Nephron (organoid): ENCODE measurements around the gene BBOF1.
A peak's percentile ranks its signal among the peaks of the same experiment; 100 is the strongest.
"Not testable (repeated sequence)": the region's sequence is repeated elsewhere in the genome, so short reads cannot be mapped to it uniquely, and the experiment has no call there.

Experiments used
- H3K27ac Mint-ChIP-seq, 3 experiments: 2 replicates each; pipeline ENCODE4 v1.8.0; 2020; ENCODE audit warnings: mixed read lengths in 3 of 3, mild to moderate bottlenecking in 2 of 3, moderate library complexity in 1 of 3
- H3K27me3 Mint-ChIP-seq: 2 replicates; pipeline ENCODE4 v1.8.0; 2021; ENCODE audit warnings: low read depth, mild to moderate bottlenecking, moderate library complexity, mixed read lengths
- H3K36me3 Mint-ChIP-seq: 2 replicates; pipeline ENCODE4 v1.8.0; 2020; ENCODE audit warnings: low read depth, mixed read lengths
- H3K4me1 Mint-ChIP-seq: 2 replicates; pipeline ENCODE4 v1.8.0; 2020; ENCODE audit warnings: mixed read lengths
- H3K4me3 Mint-ChIP-seq, 3 experiments: 2 replicates each; pipeline ENCODE4 v1.8.0; 2020; ENCODE audit warnings: mild to moderate bottlenecking in 3 of 3, mixed read lengths in 3 of 3, moderate library complexity in 2 of 3
- H3K9me3 Mint-ChIP-seq: 2 replicates; pipeline ENCODE4 v1.8.0; 2020; ENCODE audit warnings: mixed read lengths
- TF ChIP-seq, protein P1 (sequence below), 3 experiments: fragments of 200-600 bp; sonication (generic); IDR thresholded peaks; one replicate each; pipeline ENCODE4 v1.5.0; 2021; ENCODE audit warnings: antibody characterized with exemption in 3 of 3; ENCODE audit not compliant: unreplicated experiment in 3 of 3

BBOF1 gene

DNA sequence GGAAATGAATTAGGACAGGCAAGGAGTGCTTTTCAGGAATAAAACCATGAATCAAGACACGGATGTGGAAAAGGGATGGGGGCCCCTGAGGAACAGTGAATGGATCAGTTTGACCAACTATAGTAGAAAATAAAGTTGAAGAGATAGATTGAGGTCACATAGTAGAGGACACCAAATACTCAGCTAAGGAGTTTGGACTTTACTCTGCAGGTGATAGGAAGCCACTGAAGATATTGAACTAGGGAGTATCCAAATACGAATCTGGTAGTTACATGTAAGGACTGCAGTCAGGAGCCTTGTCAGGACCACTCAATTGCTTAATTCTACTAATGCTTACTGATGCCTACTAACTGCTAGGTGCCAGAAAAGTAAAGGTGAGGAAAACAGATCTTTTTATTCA, 20.4 kb upstream of the BBOF1 start:
- Mint-ChIP-seq H3K4me3 (no peak overlapping the region), H3K27ac (peak overlapping the region; percentile 95 to 99 (median 97)), H3K36me3 (peaks cover 17% of the 10 kb centered on the region), H3K9me3 (no peaks in the 10 kb centered on the region), H3K4me1 (peaks cover 19% of the 10 kb centered on the region), H3K27me3 (no peaks in the 10 kb centered on the region)
- TF ChIP-seq, protein P1, sequence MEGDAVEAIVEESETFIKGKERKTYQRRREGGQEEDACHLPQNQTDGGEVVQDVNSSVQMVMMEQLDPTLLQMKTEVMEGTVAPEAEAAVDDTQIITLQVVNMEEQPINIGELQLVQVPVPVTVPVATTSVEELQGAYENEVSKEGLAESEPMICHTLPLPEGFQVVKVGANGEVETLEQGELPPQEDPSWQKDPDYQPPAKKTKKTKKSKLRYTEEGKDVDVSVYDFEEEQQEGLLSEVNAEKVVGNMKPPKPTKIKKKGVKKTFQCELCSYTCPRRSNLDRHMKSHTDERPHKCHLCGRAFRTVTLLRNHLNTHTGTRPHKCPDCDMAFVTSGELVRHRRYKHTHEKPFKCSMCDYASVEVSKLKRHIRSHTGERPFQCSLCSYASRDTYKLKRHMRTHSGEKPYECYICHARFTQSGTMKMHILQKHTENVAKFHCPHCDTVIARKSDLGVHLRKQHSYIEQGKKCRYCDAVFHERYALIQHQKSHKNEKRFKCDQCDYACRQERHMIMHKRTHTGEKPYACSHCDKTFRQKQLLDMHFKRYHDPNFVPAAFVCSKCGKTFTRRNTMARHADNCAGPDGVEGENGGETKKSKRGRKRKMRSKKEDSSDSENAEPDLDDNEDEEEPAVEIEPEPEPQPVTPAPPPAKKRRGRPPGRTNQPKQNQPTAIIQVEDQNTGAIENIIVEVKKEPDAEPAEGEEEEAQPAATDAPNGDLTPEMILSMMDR (IDR thresholded peaks at IDR 0.05; ENCODE audit: unreplicated experiment in 3 of 3): no peak

- not testable (repeated sequence) for H3K4me3 Mint-ChIP-seq, H3K27me3 Mint-ChIP-seq, H3K9me3 Mint-ChIP-seq, H3K4me1 Mint-ChIP-seq, H3K27ac Mint-ChIP-seq
- H3K36me3 Mint-ChIP-seq: peaks cover 31% of the 10 kb centered on the region
Observed at GRCh38 chr14:74005664-74006063, 13.5 kb upstream of the BBOF1 start.

DNA sequence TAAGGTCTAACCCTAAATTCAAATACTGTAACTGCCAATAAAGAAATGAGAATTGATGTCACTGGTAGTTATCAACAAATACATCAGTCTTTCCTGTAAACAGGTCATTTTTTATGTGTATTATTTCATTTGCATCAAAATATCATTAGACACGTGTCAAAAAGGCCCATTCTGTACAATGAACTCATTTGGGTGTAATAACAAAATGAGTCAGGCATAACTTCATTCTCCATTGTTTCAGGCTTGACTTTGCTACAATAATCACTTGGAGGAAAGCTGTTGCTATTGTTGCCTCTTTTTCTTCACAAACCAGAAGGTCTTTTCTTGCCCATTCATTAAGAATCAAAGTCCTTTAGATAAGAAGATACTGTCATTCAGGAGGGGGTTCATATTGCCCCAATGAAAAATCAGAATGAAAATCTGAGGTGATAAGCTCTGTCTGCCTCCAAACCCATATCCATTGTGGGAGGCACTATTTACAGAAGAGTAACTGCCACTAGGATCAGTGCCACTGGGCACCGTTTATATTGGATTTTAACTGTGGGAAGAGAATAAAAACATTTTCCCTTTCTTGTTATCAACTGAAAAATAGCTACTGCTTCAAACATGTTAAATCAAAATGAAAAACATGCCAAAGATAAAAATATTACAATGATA, 10.2 kb upstream of the BBOF1 start:
- H3K9me3 Mint-ChIP-seq: no peaks in the 10 kb centered on the region
- TF ChIP-seq, protein P1 (IDR thresholded peaks at IDR 0.05; ENCODE audit: unreplicated experiment in 3 of 3): no peak
- H3K27ac Mint-ChIP-seq: no peak overlapping the region
- no peaks in the 10 kb centered on the region for H3K27me3 Mint-ChIP-seq
- H3K4me1 Mint-ChIP-seq: no peaks in the 10 kb centered on the region
- no peak overlapping the region for H3K4me3 Mint-ChIP-seq
- H3K36me3 Mint-ChIP-seq: peaks cover 27% of the 10 kb centered on the region

DNA sequence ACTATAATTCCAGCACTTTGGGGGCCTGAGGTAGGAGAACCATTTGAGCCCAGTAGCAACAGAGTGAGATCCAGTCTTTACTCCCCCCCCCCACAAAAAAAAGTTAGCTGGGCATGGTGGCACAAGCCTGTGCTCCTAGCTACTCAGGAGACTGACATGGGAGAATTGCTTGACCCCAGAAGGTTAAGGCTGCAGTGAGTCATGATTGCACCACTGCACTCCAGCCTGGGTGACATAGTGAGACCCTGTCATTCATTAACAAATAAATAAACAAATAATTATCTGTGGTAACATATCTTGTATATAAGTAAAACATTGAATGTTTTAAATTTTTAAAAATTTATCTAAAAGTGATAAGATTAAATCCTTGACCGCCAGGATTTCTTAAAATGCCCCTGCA, 4.8 kb upstream of the BBOF1 start:
- Mint-ChIP-seq H3K36me3 (peaks cover 11% of the 10 kb centered on the region), H3K27me3 (no peaks in the 10 kb centered on the region), H3K4me1 (peaks cover 7% of the 10 kb centered on the region), H3K27ac (peak overlapping the region in 2 of 3 experiments; percentile 31 to 64), H3K4me3 (no peak overlapping the region), H3K9me3 (no peaks in the 10 kb centered on the region)
- TF ChIP-seq, protein P1 (IDR thresholded peaks at IDR 0.05; ENCODE audit: unreplicated experiment in 3 of 3): no peak

DNA sequence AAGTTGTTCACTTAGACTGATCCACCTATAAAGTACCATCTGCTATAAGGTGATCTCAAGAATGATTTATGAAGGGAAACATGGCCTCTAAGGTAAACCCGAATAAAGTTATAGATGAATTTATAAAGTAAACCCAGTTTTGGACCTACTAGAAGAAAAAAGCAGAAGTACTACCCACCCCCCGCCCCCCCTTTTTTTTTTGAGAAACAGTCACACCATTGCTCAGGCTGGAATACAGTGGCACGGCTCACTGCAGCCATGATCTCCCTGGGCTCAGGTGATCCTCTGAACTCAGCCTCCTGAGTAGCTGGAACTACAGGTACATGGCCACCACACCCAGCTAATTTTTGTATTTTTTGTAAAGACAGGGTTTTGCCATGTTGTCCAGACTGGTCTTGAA, 4.0 kb upstream of the BBOF1 start:
- Mint-ChIP-seq H3K27me3 (no peaks in the 10 kb centered on the region), H3K9me3 (no peaks in the 10 kb centered on the region), H3K27ac (peak overlapping the region in 1 of 3 experiments; percentile 30), H3K4me1 (peaks cover 7% of the 10 kb centered on the region), H3K36me3 (peaks cover 7% of the 10 kb centered on the region), H3K4me3 (no peak overlapping the region)
- TF ChIP-seq, protein P1 (IDR thresholded peaks at IDR 0.05; ENCODE audit: unreplicated experiment in 3 of 3): no peak

- Mint-ChIP-seq H3K36me3 (peaks cover 7% of the 10 kb centered on the region), H3K27ac (peak overlapping the region in 1 of 3 experiments; percentile 30), H3K4me1 (peaks cover 7% of the 10 kb centered on the region), H3K4me3 (no peak overlapping the region), H3K27me3 (no peaks in the 10 kb centered on the region), H3K9me3 (no peaks in the 10 kb centered on the region)
- TF ChIP-seq, protein P1 (IDR thresholded peaks at IDR 0.05; ENCODE audit: unreplicated experiment in 3 of 3): no peak
Observed at GRCh38 chr14:74015963-74016362, 3.2 kb upstream of the BBOF1 start.
